HG02610 (cell line): ENCODE data around the gene SMC4.
"Not testable (repeated sequence)": the region's sequence is repeated elsewhere in the genome, so short reads cannot be mapped to it uniquely, and the experiment has no call there.

ENCODE experiments used
- ATAC-seq: cut with Tn5 transposase; IDR thresholded peaks from one replicate; pipeline ENCODE4 v1.9.1; 2021; ENCODE audit warnings: mild to moderate bottlenecking, moderate library complexity; ENCODE audit not compliant: unreplicated experiment

The SMC4 gene

DNA sequence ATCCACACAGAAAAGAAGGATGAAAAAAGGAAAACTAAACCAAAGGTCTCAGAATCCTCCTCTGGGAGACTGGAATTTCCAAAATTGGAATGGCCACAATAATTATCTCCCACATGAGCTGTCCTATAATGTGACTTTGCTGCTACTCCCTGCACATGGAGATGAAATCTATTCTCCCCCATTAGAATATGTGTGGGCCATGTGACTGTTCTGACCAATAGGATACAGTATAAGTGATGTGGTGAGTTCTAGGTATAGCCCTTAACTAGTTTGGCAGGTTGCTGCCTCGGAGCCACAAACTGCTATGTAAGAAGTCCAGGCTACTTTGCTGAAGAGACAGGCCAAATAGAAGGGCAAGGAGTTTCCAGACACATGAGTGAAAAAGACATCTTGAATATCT, 45.0 kb downstream of the SMC4 start:
- no peak for ATAC-seq

DNA sequence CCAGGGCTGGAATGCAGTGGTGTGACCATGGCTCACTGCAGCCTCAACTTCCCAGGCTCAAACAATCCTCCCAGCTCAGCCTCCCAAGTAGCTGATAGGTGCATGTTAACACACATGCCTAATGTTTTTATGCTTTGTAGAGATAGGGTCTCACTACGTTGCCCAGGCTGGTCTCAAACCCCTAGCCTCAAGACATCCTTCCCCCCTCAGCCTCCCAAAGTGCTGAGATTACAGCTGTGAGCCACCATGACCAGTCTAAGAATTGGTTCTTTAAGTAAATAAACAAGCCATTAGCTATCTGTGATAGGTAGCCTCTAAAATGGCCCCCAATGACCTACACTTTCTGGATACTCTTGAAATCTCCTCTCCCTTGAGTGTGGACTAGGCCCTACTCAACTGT, 46.4 kb downstream of the SMC4 start:
- ATAC-seq: no peak

DNA sequence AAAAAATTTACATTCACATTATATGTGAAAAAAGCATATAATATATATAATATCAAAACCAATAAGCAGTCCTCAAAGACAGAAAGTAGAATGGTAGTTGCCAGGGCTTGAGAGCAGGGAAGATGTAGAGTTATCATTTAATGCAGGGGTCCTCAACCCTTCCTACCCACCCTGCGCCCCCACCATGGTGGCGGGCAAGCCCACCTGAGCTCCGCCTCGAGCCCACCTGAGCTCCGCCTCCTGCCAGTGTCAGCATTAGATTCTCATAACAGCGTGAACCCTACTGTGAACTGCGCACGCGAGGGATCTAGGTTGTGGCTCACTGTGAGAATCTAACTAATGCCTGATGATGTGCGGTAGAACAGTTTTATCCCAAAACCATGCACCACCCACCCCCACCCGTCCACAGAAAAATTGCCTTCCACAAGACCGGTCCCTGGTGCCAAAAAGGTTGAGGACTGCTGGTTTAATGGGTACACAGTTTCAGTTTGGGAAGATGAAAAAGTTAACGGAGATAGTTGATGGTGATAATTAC, 47.1 kb downstream of the SMC4 start:
- no peak for ATAC-seq

- ATAC-seq: no peak
Measured at GRCh38 chr3:160447544-160447943, 48.1 kb downstream of the SMC4 start.

DNA sequence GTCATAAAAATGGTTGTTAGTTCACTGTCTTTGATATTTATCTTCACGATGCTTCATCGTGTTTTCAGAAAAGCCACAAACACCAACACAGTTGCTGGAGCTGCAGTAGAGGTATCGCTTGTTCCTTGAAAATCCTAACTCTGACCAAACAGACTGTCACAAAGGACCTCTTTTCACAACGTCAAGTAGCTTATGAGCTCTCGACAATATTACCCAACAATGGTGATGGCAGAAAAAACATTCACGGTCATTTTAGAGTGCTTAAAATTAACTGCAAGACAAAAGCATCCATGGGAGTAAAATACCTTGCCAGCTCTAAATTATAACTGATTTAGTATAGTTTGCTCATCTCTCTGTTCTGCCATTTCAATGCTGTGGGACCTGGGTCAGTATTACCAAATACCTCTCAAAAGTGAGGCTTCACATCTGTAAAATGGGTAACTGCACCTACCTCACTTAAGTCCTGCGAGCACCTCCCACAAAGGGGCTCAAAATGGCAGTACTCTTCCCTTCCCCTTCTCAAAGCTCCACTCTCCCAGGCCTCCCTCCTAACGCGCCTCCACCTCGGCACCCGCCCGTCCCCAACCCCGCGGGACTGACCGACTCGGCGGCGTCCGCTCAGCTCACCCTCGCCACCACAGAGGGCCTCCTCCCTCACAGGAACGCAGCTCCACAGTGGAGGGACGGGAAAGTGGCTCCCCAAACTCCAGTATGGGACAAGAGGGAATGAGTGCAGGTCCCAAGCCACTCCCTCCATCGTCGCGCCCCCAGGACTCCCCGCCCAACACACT, 49.6 kb downstream of the SMC4 start:
- ATAC-seq: peak; percentile 32

GRCh38 chr3:160449636-160450598, 50.5 kb downstream of the SMC4 start, which contains the start of gene TRIM59:
Gene TRIM59, minus strand, starts transcription at chr3:160449786. Its CDS starts 10,603 bp downstream, at chr3:160439183.
- ATAC-seq: peak; percentile 96

DNA sequence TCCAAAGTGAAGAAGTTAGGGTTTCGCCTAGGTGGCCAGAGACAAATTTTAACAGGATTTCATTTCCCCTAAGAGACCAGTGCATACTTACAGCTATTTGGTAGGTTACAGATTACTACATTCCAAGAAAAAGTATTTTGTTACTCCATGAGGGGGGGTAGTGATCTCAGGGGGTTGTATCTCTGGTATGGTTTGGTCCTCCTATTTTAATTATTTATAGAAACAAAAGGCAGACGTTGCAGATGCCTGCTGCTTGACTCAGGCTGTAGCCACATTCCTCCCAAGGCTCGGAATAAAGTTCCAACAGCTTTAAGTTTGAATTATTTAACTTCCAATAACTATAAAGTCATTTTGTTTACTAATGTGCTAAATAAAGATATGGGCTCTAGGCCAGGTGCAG, 51.4 kb downstream of the SMC4 start:
- no peak for ATAC-seq

DNA sequence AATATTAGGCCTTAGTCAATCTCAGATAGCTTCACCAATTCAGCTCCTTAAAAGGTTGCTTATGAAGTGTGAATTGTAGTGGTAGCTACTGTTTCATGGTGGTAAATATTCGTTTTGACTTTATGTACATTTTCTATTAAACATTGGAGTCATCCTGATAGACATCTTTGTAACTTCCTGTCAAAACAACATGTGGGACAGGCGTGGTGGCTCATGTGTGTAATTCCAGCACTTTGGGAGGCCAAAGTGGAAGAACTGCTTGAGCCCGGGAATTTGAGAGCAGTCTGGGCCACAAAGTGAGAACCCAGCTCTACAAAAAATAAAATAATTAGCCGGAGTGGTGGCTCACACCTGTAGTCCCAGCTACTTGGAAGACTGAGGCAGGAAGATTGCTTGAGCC, 52.2 kb downstream of the SMC4 start:
- no peak for ATAC-seq

GRCh38 chr3:160452251-160452650, 52.8 kb downstream of the SMC4 start:
- not testable (repeated sequence) for ATAC-seq

DNA sequence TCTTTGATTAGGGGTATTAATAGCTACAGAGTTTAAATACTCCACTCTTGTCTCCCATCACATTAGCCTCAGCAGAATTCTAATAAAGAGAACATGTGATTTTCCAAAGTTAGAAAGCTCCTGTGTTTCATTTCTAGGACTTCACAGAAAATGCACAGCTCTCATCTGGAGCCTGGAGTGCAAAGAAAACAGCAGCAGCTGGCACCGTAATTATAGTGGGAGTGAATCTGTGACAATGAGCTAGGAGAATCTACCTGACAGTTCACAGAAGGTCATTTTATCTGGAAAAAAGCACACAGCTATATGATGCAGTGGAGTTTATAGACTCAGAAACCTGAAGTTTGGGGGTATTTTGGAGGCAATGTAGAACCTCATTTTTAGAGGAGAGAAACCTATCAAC, 55.5 kb downstream of the SMC4 start:
- ATAC-seq: no peak

DNA sequence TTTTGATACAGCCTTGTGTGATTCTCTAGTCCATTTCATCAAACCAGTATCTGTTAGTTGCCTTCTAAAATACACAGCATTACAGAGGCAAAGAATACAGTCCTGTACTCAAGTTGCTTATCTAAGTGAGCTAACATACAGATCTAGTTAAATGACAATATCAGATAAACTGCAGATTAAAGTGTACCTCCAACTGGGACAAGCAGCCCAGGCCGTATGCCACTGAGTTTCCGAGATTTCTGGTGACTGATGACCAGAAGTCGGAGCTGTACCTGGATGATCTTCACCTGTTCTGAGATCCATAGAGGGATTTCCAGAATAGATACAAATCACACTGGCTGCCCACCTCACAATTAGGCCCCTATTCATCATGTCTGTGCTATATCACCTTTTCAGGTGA, 56.4 kb downstream of the SMC4 start:
- no peak for ATAC-seq

DNA sequence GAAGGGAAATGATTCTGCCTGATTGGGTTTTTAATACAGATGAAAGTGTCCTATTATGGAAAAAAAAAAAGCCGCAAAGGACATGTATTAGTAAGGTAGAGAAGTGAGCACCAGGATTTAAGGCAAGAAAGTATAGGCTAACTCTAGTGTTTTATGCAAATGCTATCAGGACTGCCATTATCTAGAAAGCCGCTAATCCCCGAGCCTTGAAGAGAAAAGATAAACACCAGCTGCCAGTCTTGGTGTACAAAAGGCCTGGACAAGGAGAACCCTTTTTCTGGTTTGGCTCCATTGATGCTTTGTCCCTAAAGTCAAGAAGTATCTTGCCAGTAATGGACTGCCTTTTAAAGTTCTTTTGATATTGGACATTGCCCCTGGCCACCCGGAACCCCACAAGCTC, 58.7 kb downstream of the SMC4 start:
- ATAC-seq: no peak

- no peak for ATAC-seq
Measured at GRCh38 chr3:160459450-160459970, 60.1 kb downstream of the SMC4 start.

DNA sequence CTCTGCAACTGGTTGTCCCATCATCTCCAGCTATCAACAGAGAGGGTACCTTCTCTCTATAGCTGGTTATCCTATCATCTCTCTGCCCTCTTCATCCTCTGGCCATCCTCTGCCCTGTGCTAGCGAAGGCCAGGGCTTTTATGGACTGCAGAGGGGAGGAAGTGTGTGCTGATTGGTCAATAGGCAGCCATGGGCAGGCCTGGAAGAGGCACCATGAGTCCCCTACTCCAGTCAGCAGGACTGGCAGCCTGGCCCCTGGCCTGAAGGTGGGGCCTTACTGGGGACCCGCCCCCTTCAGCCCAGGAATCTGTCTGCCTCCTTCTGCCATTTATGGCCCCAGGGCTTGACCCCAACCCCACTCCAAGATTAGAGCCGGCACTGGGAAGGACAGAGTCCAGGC, 60.6 kb downstream of the SMC4 start:
- no peak for ATAC-seq

GRCh38 chr3:160464321-160464720, 64.9 kb downstream of the SMC4 start:
- no peak for ATAC-seq

DNA sequence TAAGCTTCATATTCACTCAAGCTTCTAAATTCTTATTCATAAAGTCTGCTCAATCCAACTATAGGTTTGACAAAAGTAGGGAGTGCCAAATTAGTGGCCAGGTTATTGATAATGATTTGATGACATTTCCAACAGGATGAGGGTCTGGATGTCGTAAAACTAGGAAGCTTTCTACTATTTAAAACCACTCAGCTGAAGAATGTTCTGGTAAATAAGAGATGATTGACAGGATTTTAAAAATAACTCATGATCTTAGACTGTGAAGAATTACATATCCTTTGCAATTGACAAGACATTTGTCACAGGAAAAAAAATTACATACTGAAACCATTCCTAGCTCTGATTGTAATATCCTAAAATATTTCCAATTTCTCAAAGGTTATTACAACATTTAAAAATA, 65.5 kb downstream of the SMC4 start:
- no peak for ATAC-seq

DNA sequence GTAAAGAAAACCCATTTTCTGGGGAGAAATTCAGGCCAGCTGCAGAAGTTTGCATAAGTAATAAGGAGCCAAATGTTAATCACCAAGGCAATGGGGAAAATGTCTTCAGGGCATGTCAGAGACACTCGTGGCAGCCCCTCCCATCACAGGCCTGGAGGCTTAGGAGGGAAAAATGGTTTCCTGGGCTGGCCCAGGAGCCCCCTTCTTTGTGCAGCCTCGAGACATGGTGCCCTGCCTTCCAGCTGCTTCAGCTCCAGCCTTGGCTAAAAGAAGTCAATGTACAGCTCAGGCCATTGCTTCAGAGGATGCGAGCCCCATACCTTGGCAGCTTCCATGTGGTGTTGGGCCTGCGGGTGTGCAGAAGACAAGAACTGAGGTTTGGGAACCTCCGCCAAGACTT, 70.7 kb downstream of the SMC4 start:
- no peak for ATAC-seq

- ATAC-seq: no peak
Measured at GRCh38 chr3:160471892-160472291, 72.4 kb downstream of the SMC4 start.

- ATAC-seq: no peak
Measured at GRCh38 chr3:160472344-160472743, 72.9 kb downstream of the SMC4 start.

- ATAC-seq: no peak
Measured at GRCh38 chr3:160473221-160473620, 73.8 kb downstream of the SMC4 start.

DNA sequence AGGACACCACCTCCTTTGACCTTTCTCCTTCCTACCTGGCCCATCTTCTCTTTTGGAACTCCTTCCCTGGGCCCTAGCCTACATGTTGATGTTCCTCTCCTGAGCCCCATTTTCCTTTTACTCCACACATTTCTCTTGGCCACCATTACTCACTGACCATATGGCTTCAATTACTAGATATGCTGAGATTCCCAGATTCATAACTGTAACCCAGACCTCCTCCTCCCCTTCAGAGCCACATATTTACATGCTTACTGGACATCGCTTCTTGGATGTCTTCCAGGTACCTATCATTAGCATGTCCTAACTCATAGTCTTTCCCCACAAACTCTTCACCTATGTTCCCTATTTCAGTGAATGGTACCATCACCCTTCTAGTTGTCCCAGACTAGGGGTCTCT, 74.5 kb downstream of the SMC4 start:
- ATAC-seq: no peak
